IMR-90 (cell line): ENCODE data around the gene ARHGAP8.

Experiments used
- MAFK ChIP-seq: IDR thresholded peaks from 2 replicates; pipeline ENCODE4 v1.6.1; 2012; ENCODE audit warnings: low read depth, low read length, improper control_type of control experiment
- POLR2A ChIP-seq: IDR thresholded peaks from 2 replicates; pipeline ENCODE4 v1.6.1; 2012; ENCODE audit warnings: mild to moderate bottlenecking, low read depth, low read length
- TF ChIP-seq, protein P1 (sequence below): conservative IDR thresholded peaks from 2 replicates; pipeline ENCODE4 v1.5.1; 2012; ENCODE audit warnings: mild to moderate bottlenecking, low read depth, low read length, improper control_type of control experiment

DNA sequence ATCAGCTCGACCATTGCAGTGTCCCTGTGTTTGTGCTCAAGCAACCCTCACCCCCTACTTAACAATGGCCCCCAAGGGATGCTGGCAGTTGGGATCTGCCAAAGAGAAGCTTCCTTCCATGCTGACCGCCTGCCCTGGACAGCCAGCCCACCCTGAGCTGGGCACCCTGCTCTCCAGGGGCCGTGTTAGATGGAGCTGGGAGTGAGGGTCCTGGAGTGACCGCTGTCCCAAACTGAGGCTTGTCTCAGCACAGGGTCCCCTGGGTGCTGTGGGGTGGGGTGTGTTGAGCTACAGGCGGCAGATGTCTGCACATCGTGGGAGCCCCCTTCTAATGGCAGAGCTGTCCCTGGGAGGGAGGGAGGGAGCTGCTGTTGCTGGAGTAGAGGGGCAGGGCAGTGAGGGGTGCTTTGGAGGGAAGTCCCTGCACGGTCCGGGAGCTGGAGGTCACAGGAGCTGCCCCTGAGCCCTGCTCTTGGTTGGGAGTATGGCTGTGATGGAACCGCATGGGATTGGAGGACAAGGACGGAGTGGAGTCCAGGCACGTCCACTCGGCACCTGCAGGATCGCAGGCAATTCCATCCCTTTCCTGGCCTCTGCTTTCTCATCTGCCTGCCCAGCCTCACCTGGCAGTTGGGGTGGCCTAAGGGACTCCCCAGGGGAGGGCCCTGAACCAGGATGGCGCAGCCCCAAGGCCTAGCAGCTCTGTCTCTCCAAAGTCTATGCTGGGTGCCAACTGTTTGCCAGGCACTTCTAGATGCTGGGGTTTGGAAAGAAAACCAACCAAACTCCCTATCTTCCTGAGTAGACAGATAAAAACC, 126.3 kb downstream of the ARHGAP8 start:
- TF ChIP-seq MAFK (no peak), POLR2A (no peak)
- TF ChIP-seq, protein P1, sequence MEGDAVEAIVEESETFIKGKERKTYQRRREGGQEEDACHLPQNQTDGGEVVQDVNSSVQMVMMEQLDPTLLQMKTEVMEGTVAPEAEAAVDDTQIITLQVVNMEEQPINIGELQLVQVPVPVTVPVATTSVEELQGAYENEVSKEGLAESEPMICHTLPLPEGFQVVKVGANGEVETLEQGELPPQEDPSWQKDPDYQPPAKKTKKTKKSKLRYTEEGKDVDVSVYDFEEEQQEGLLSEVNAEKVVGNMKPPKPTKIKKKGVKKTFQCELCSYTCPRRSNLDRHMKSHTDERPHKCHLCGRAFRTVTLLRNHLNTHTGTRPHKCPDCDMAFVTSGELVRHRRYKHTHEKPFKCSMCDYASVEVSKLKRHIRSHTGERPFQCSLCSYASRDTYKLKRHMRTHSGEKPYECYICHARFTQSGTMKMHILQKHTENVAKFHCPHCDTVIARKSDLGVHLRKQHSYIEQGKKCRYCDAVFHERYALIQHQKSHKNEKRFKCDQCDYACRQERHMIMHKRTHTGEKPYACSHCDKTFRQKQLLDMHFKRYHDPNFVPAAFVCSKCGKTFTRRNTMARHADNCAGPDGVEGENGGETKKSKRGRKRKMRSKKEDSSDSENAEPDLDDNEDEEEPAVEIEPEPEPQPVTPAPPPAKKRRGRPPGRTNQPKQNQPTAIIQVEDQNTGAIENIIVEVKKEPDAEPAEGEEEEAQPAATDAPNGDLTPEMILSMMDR: no peak
